ENCODE results near the gene RGL3.

GRCh38 chr19:11380653-11381537, 38.2 kb downstream of the RGL3 start:
- TF ChIP-seq, protein P1, sequence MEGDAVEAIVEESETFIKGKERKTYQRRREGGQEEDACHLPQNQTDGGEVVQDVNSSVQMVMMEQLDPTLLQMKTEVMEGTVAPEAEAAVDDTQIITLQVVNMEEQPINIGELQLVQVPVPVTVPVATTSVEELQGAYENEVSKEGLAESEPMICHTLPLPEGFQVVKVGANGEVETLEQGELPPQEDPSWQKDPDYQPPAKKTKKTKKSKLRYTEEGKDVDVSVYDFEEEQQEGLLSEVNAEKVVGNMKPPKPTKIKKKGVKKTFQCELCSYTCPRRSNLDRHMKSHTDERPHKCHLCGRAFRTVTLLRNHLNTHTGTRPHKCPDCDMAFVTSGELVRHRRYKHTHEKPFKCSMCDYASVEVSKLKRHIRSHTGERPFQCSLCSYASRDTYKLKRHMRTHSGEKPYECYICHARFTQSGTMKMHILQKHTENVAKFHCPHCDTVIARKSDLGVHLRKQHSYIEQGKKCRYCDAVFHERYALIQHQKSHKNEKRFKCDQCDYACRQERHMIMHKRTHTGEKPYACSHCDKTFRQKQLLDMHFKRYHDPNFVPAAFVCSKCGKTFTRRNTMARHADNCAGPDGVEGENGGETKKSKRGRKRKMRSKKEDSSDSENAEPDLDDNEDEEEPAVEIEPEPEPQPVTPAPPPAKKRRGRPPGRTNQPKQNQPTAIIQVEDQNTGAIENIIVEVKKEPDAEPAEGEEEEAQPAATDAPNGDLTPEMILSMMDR (conservative IDR thresholded peaks at IDR 0.05) = peak; percentile 70
- TF ChIP-seq EZH2 (IDR thresholded peaks at IDR 0.05; ENCODE audit: low read depth) = no peak

Measured in PC-9 (cell line).